K562 (cell line): ENCODE measurements around the gene CASP7.

Experiments used
- CTCF ChIP-seq, 3 experiments: IDR thresholded peaks in 2 of 3; conservative IDR thresholded peaks in 1 of 3; 2 replicates each; pipeline ENCODE4 v1.5.1; 2011 to 2012; ENCODE audit warnings: low read length in 3 of 3, mild to moderate bottlenecking in 3 of 3, control low read depth in 2 of 3, improper control_type of control experiment in 1 of 3, inconsistent platforms in 1 of 3, low read depth in 1 of 3, mixed read lengths in 1 of 3, moderate library complexity in 1 of 3; ENCODE audit not compliant: insufficient read depth in 2 of 3
- EZH2 ChIP-seq: IDR thresholded peaks from 2 replicates; pipeline ENCODE4 v1.6.1; 2012; ENCODE audit warnings: low read depth, mild to moderate bottlenecking, inconsistent platforms, low read length, borderline replicate concordance
- GABPA ChIP-seq: fragments of 200-800 bp; sonication (Bioruptor generic); conservative IDR thresholded peaks from 2 replicates; pipeline ENCODE4 v1.6.1; 2016; ENCODE audit warnings: low read depth, missing genetic modification characterization, missing compliant biosample characterization
- HDGF ChIP-seq: fragments of 450-650 bp; IDR thresholded peaks from 2 replicates; pipeline ENCODE4 v1.6.1; 2016
- POLR3A ChIP-seq: IDR thresholded peaks from 2 replicates; pipeline ENCODE4 v1.6.1; 2011; ENCODE audit warnings: borderline replicate concordance, mild to moderate bottlenecking, moderate library complexity; ENCODE audit not compliant: insufficient read length, insufficient read depth; ENCODE audit errors: extremely low read depth
- SMAD3 ChIP-seq: fragments of 450-650 bp; formaldehyde crosslinking; conservative IDR thresholded peaks from 2 replicates; pipeline ENCODE4 v1.4.0; 2020; ENCODE audit warnings: mild to moderate bottlenecking
- USF1 ChIP-seq: sonication (generic); formaldehyde crosslinking; IDR thresholded peaks from 2 replicates; pipeline ENCODE4 v1.9.0; 2022; ENCODE audit warnings: mild to moderate bottlenecking, missing genetic modification reagents

GRCh38 chr10:113693348-113693747, 13.6 kb downstream of the CASP7 start:
- no peak for TF ChIP-seq POLR3A
- TF ChIP-seq HDGF = no peak
- TF ChIP-seq USF1 (CRISPR knock-in tag) = no peak
- TF ChIP-seq GABPA (tag) = no peak
- TF ChIP-seq SMAD3 = no peak
- no peak for TF ChIP-seq EZH2
- no peak for TF ChIP-seq CTCF (IDR thresholded peaks at IDR 0.05 in 2 of 3, conservative IDR thresholded peaks at IDR 0.05 in 1 of 3; ENCODE audit: insufficient read depth in 2 of 3, low read depth in 1 of 3, low read length in 3 of 3)
